Measurements from ENCODE around the gene CCT4. TPM values are rescaled to one million over a fixed set of nuclear protein-coding genes. Genes with fewer than 3 reads are reported as not detected.
A peak's percentile ranks its signal among the peaks of the same experiment; 100 is the strongest.

Gene CCT4
- total RNA-seq, 4 donors from 2014 or later: 88.4 to 151 (median 120) TPM

- no peaks in the 10 kb centered on the region for H3K36me3 ChIP-seq
- intact Hi-C loops (cut with DNase I; ENCODE audit: low total_unique reads): no loop called here
- no peak for DNase-seq
- H3K27me3 ChIP-seq: no peaks in the 10 kb centered on the region
- H3K4me3 ChIP-seq: no peak overlapping the region
- H3K4me1 ChIP-seq: no peaks in the 10 kb centered on the region
- TF ChIP-seq POLR2A (IDR thresholded peaks at IDR 0.05): no peak
- no peak for TF ChIP-seq CTCF (IDR thresholded peaks at IDR 0.05)
- no peak overlapping the region for H3K27ac ChIP-seq
- H3K9me3 ChIP-seq: no peaks in the 10 kb centered on the region
Measured at GRCh38 chr2:61857224-61857623, 31.2 kb downstream of the CCT4 start.

- TF ChIP-seq CTCF (IDR thresholded peaks at IDR 0.05) (no peak), POLR2A (IDR thresholded peaks at IDR 0.05) (no peak)
- Histone ChIP-seq H3K27ac (peak overlapping the region; percentile 89 to 95), H3K4me1 (no peaks in the 10 kb centered on the region), H3K4me3 (peak overlapping the region; percentile 84 to 90), H3K36me3 (no peaks in the 10 kb centered on the region), H3K27me3 (no peaks in the 10 kb centered on the region), H3K9me3 (no peaks in the 10 kb centered on the region)
- DNase-seq: no peak
- intact Hi-C loops (cut with DNase I; ENCODE audit: low total_unique reads): no loop called here
Measured at GRCh38 chr2:61855318-61855613, 33.2 kb downstream of the CCT4 start.

GRCh38 chr2:61854564-61855317, 33.7 kb downstream of the CCT4 start:
- Histone ChIP-seq H3K36me3 (no peaks in the 10 kb centered on the region), H3K4me1 (no peaks in the 10 kb centered on the region), H3K27me3 (no peaks in the 10 kb centered on the region), H3K9me3 (no peaks in the 10 kb centered on the region), H3K27ac (peak overlapping the region; percentile 89 to 95), H3K4me3 (peak overlapping the region; percentile 84 to 90)
- DNase-seq: peak; percentile 82 to 92
- TF ChIP-seq CTCF (IDR thresholded peaks at IDR 0.05) (no peak), POLR2A (IDR thresholded peaks at IDR 0.05) (no peak)
- intact Hi-C loops (cut with DNase I; ENCODE audit: low total_unique reads): no loop called here

- Histone ChIP-seq H3K4me1 (no peaks in the 10 kb centered on the region), H3K27ac (peak within 1 kb of the TSS; percentile 89 to 95), H3K9me3 (no peaks in the 10 kb centered on the region), H3K4me3 (peak within 1 kb of the TSS; percentile 84 to 90), H3K36me3 (no peaks in the 10 kb centered on the region), H3K27me3 (no peaks in the 10 kb centered on the region)
- TF ChIP-seq CTCF (IDR thresholded peaks at IDR 0.05) (peak in 1 of 4 experiments; percentile 12), POLR2A (IDR thresholded peaks at IDR 0.05) (peak; percentile 36 to 48)
- intact Hi-C loops (cut with DNase I; ENCODE audit: low total_unique reads): no loop called here
- peak; percentile 87 to 89 for DNase-seq
Measured at GRCh38 chr2:61853847-61854563, 34.5 kb downstream of the CCT4 start, which contains the start of gene FAM161A. TSS of gene FAM161A (minus strand) at chr2:61854060. CDS start at chr2:61854041, 19 bp downstream.

Measured in uterus (tissue), 4 donors.